KMS-11 (cell line): ENCODE measurements around the gene SLC25A48.

Experiments used
- H2AFZ ChIP-seq: fragments of 200-600 bp; sonication (generic); 2 replicates; pipeline ENCODE4 v1.6.1; 2016; ENCODE audit warnings: antibody characterized with exemption, mixed run types, low read depth
- H3K27ac ChIP-seq: fragments of 200-600 bp; sonication (generic); 2 replicates; pipeline ENCODE4 v1.6.1; 2016; ENCODE audit warnings: mild to moderate bottlenecking, mixed run types
- H3K27me3 ChIP-seq: fragments of 200-600 bp; sonication (generic); 2 replicates; pipeline ENCODE4 v1.6.1; 2017; ENCODE audit warnings: mild to moderate bottlenecking, low read depth, mixed run types, moderate library complexity; ENCODE audit not compliant: insufficient read depth
- H3K36me3 ChIP-seq: fragments of 200-600 bp; sonication (generic); 2 replicates; pipeline ENCODE4 v1.6.1; 2017; ENCODE audit warnings: mild to moderate bottlenecking, mixed run types; ENCODE audit not compliant: insufficient read depth
- H3K4me1 ChIP-seq: fragments of 200-600 bp; sonication (generic); 2 replicates; pipeline ENCODE4 v1.6.1; 2016; ENCODE audit warnings: mild to moderate bottlenecking, low read depth, mixed run types; ENCODE audit not compliant: poor library complexity, severe bottlenecking
- H3K4me2 ChIP-seq: fragments of 200-600 bp; sonication (generic); 2 replicates; pipeline ENCODE4 v1.7.0; 2016; ENCODE audit warnings: mild to moderate bottlenecking, mixed run types
- H3K4me3 ChIP-seq: fragments of 200-600 bp; sonication (generic); IDR thresholded peaks from 2 replicates; pipeline ENCODE4 v1.6.1; 2017; ENCODE audit warnings: low read depth, low read length, mixed read lengths; ENCODE audit not compliant: insufficient read depth
- H3K79me2 ChIP-seq: fragments of 200-600 bp; sonication (generic); 2 replicates; pipeline ENCODE4 v1.6.1; 2016; ENCODE audit warnings: low read depth, mixed run types; ENCODE audit not compliant: insufficient read depth
- H3K9ac ChIP-seq: fragments of 200-600 bp; sonication (generic); 2 replicates; pipeline ENCODE4 v1.6.1; 2016; ENCODE audit warnings: mild to moderate bottlenecking, mixed run types
- H4K20me1 ChIP-seq: fragments of 200-600 bp; sonication (generic); 2 replicates; pipeline ENCODE4 v1.6.1; 2016; ENCODE audit warnings: mild to moderate bottlenecking, mixed run types; ENCODE audit not compliant: insufficient read depth
- TF ChIP-seq, protein P1 (sequence below): fragments of 200-600 bp; sonication (generic); conservative IDR thresholded peaks from 2 replicates; pipeline ENCODE4 v1.6.1; 2017; ENCODE audit warnings: low read depth, mild to moderate bottlenecking, antibody characterized with exemption, low read length, moderate library complexity, mixed read lengths

SLC25A48 gene

GRCh38 chr5:135874461-135874860 is 40.0 kb downstream of the SLC25A48 start:
- Histone ChIP-seq H3K4me2 (no peak overlapping the region), H3K79me2 (no peaks in the 10 kb centered on the region), H3K9ac (no peak overlapping the region), H3K27me3 (no peaks in the 10 kb centered on the region), H3K27ac (no peak overlapping the region), H4K20me1 (no peaks in the 10 kb centered on the region), H2AFZ (no peak overlapping the region), H3K4me1 (no peaks in the 10 kb centered on the region), H3K36me3 (no peaks in the 10 kb centered on the region), H3K4me3 (no peak overlapping the region)
- TF ChIP-seq, protein P1, sequence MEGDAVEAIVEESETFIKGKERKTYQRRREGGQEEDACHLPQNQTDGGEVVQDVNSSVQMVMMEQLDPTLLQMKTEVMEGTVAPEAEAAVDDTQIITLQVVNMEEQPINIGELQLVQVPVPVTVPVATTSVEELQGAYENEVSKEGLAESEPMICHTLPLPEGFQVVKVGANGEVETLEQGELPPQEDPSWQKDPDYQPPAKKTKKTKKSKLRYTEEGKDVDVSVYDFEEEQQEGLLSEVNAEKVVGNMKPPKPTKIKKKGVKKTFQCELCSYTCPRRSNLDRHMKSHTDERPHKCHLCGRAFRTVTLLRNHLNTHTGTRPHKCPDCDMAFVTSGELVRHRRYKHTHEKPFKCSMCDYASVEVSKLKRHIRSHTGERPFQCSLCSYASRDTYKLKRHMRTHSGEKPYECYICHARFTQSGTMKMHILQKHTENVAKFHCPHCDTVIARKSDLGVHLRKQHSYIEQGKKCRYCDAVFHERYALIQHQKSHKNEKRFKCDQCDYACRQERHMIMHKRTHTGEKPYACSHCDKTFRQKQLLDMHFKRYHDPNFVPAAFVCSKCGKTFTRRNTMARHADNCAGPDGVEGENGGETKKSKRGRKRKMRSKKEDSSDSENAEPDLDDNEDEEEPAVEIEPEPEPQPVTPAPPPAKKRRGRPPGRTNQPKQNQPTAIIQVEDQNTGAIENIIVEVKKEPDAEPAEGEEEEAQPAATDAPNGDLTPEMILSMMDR = no peak

DNA sequence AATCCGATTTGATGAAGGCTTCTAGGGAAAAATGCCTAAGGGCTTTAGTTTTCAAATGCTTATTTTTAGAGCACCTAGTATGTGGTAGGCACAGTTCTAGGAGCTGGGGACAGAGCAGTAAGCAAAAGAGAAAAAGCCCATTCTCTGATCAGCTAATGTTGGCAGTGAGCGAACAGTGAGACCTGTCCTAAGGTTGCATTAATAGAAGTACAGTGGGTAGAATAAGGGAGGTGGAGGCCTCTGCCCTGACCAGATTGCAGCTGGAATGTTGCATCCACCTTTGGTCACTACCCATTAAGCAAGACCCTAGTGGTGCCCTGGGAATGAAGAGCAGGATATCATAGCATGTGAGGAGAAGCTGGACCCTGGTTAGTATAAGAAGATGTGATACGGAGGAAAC is 41.1 kb downstream of the SLC25A48 start:
- Histone ChIP-seq H3K27ac (no peak overlapping the region), H2AFZ (no peak overlapping the region), H3K4me3 (no peak overlapping the region), H3K27me3 (no peaks in the 10 kb centered on the region), H3K4me2 (no peak overlapping the region), H3K4me1 (no peaks in the 10 kb centered on the region), H3K36me3 (no peaks in the 10 kb centered on the region), H3K9ac (no peak overlapping the region), H4K20me1 (no peaks in the 10 kb centered on the region), H3K79me2 (no peaks in the 10 kb centered on the region)
- TF ChIP-seq, protein P1 = no peak

- Histone ChIP-seq H3K4me1 (no peaks in the 10 kb centered on the region), H3K4me2 (no peak overlapping the region), H3K79me2 (no peaks in the 10 kb centered on the region), H3K4me3 (no peak overlapping the region), H2AFZ (no peak overlapping the region), H3K9ac (no peak overlapping the region), H3K36me3 (no peaks in the 10 kb centered on the region), H3K27me3 (no peaks in the 10 kb centered on the region), H4K20me1 (no peaks in the 10 kb centered on the region), H3K27ac (no peak overlapping the region)
- TF ChIP-seq, protein P1 = no peak
Observed at GRCh38 chr5:135876146-135876545, 41.7 kb downstream of the SLC25A48 start.

DNA sequence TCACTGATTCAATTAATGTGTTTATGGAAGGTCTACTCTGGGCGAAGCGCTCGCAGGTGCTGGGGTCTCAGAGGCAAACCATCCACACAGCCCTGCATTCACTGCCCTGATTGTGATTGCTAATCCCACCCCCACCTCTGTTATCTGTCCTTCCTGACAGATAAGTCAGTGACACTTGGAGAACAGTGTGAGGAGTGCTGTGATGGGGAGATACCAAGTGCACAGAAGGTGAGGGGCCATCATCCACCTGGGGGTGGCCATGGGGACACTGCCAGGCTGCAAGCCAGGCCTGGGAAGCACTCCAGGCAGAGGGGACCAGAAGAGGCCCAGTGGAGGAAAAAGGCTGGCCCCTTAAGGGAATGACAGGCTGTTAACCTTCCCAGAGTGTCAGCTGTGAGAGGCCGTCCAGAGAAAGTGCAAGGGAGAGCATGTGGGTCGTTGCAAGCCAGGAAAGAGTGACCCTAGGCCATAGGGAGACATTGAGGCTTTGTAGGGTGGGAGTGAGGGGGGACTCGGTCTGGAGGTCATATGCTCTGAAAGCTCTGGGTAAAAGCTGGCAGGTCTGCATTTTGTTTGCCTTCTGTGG is 43.2 kb downstream of the SLC25A48 start:
- H3K27me3 ChIP-seq = no peaks in the 10 kb centered on the region
- no peak overlapping the region for H3K4me3 ChIP-seq
- no peak overlapping the region for H3K27ac ChIP-seq
- no peak overlapping the region for H3K9ac ChIP-seq
- no peaks in the 10 kb centered on the region for H3K4me1 ChIP-seq
- H3K36me3 ChIP-seq = no peaks in the 10 kb centered on the region
- H2AFZ ChIP-seq = no peak overlapping the region
- TF ChIP-seq, protein P1 = no peak
- no peaks in the 10 kb centered on the region for H3K79me2 ChIP-seq
- H4K20me1 ChIP-seq = no peaks in the 10 kb centered on the region
- H3K4me2 ChIP-seq = no peak overlapping the region
